ENCODE data around the gene CYTH2. TPM values are rescaled to one million over a fixed set of nuclear protein-coding genes. Genes with fewer than 3 reads are reported as not detected.

CYTH2 gene
- total and polyA plus RNA-seq, 2 of the 8 experiments (the other 6 are each of a cell fraction or from before 2014, with no cell fraction given) = 43.7 to 71.4 TPM

GRCh38 chr19:48478339-48479256, 9.4 kb downstream of the CYTH2 start:
- no peak overlapping the region for H2AFZ ChIP-seq (ENCODE audit: low read length)
- no peak overlapping the region for H3K4me2 ChIP-seq (ENCODE audit: insufficient read depth in 1 of 2, low read depth in 2 of 2, low read length in 2 of 2)
- TF ChIP-seq HDAC2 (IDR thresholded peaks at IDR 0.05; ENCODE audit: borderline replicate concordance in 1 of 2, low read depth in 2 of 2, low read length in 2 of 2) (no peak), ZNF274 (IDR thresholded peaks at IDR 0.05; ENCODE audit: borderline replicate concordance, extremely low read depth, low read length) (no peak), SIRT6 (IDR thresholded peaks at IDR 0.05; ENCODE audit: low read length) (no peak), SP4 (IDR thresholded peaks at IDR 0.05; ENCODE audit: low read length) (no peak), TEAD4 (IDR thresholded peaks at IDR 0.05; ENCODE audit: low read depth, low read length) (no peak), KDM1A (IDR thresholded peaks at IDR 0.05; ENCODE audit: borderline replicate concordance, low read length) (no peak)

More at GRCh38 chr19:48478339-48479256, 9.4 kb downstream of the CYTH2 start:
- Histone ChIP-seq H2BK12ac (ENCODE audit: low read depth, low read length) (no peak overlapping the region), H2BK15ac (ENCODE audit: low read length) (no peak overlapping the region), H3K79me1 (ENCODE audit: low read depth, low read length) (no peaks in the 10 kb centered on the region; the same call in 1 of the 2 replicates), H3K4ac (replicated peaks; ENCODE audit: insufficient read length, low read depth, low read length) (no peak overlapping the region), H2BK20ac (ENCODE audit: low read length) (no peak overlapping the region), H3K56ac (replicated peaks; ENCODE audit: insufficient read length, low read depth, low read length) (no peak overlapping the region), H2BK5ac (ENCODE audit: low read depth, low read length) (no peak overlapping the region), H3K4me3 (ENCODE audit: extremely low read depth in 1 of 4, insufficient read depth in 2 of 4, low read depth in 3 of 4, low read length in 4 of 4) (no peak overlapping the region), H3K36me3 (ENCODE audit: control insufficient read depth in 2 of 4, insufficient read depth in 4 of 4, low read length in 3 of 4) (peaks cover 19 to 57% (median 42%) of the 10 kb centered on the region in 4 experiments), H4K91ac (replicated peaks; ENCODE audit: insufficient read length, low read length) (no peak overlapping the region), H3K23ac (ENCODE audit: insufficient read length) (no peak overlapping the region), H2AK5ac (ENCODE audit: low read depth, low read length) (no peak overlapping the region), H4K20me1 (replicated peaks in 1 of 2; ENCODE audit: control insufficient read depth in 1 of 2, insufficient read depth in 2 of 2, low read length in 2 of 2) (peaks cover 11 to 14% of the 10 kb centered on the region in 2 experiments), H3K23me2 (ENCODE audit: low read depth, low read length) (peaks cover 2% of the 10 kb centered on the region; the same call in 1 of the 2 replicates), H3K18ac (ENCODE audit: extremely low read depth, low read length) (no peak overlapping the region), H3K9ac (replicated peaks in 1 of 4; ENCODE audit: extremely low read depth in 1 of 4, low read depth in 3 of 4, low read length in 3 of 4) (no peak overlapping the region), H3K27ac (ENCODE audit: low read depth, low read length) (no peak overlapping the region), H3K14ac (ENCODE audit: insufficient read length) (no peak overlapping the region), H3K79me2 (ENCODE audit: control insufficient read depth in 1 of 2, insufficient read depth in 2 of 2, low read length in 2 of 2) (no peaks in the 10 kb centered on the region), H4K8ac (ENCODE audit: extremely low read depth, insufficient read depth, low read length) (no peak overlapping the region), H4K5ac (ENCODE audit: insufficient read length, low read depth, low read length) (no peak overlapping the region), H3K9me3 (ENCODE audit: insufficient read depth in 2 of 2, low read depth in 1 of 2, low read length in 1 of 2) (no peaks in the 10 kb centered on the region), H3K27me3 (replicated peaks in 1 of 4; ENCODE audit: control insufficient read depth in 3 of 4, extremely low read depth in 1 of 4, insufficient read depth in 3 of 4, low read length in 3 of 4) (no peaks in the 10 kb centered on the region), H2BK120ac (replicated peaks; ENCODE audit: low read depth, low read length) (no peak overlapping the region), H3K4me1 (replicated peaks in 1 of 4; ENCODE audit: control insufficient read depth in 3 of 4, insufficient read depth in 4 of 4, low read length in 3 of 4) (peaks cover 0 to 1% (median 0%) of the 10 kb centered on the region in 4 experiments; a peak in 1 of 7 replicates)
- 98% methylated on average over 15 of the region's 29 CpGs; no CpG with 5 or more reads in 1 of the 2 experiments for WGBS, 2 experiments (ENCODE audit: extremely low coverage in 1 of 2, insufficient coverage in 1 of 2, insufficient read length in 1 of 2, insufficient replicate concordance in 2 of 2, low coverage in 1 of 2, low lambda C conversion rate in 2 of 2, missing lambda C conversion rate in 1 of 2)
- ChIA-PET POLR2A (ENCODE audit: partially characterized antibody) (interaction anchor here (0.6 to 11.4 kb wide), 11 partner anchors 8 to 144 kb away, joined by 3 to 176 read pairs (median 6); partner anchors contain the start of genes GRWD1, SYNGR4 and TMEM143), CTCF (ENCODE audit: partially characterized antibody) (interaction anchor here (0.7 to 3.4 kb wide), 3 partner anchors 9 to 107 kb away, joined by 3 to 18 read pairs (median 3); no protein-coding TSS in a partner anchor)
- no peak for DNase-seq (ENCODE audit: low read depth in 1 of 2, low spot score in 2 of 2)
- no peak for FAIRE-seq
